ENCODE data around the gene OR10G7. TPM values are rescaled to one million over a fixed set of nuclear protein-coding genes. Genes with fewer than 3 reads are reported as not detected.

Gene OR10G7
- total RNA-seq, 4 donors from 2014 or later: not detected

DNA sequence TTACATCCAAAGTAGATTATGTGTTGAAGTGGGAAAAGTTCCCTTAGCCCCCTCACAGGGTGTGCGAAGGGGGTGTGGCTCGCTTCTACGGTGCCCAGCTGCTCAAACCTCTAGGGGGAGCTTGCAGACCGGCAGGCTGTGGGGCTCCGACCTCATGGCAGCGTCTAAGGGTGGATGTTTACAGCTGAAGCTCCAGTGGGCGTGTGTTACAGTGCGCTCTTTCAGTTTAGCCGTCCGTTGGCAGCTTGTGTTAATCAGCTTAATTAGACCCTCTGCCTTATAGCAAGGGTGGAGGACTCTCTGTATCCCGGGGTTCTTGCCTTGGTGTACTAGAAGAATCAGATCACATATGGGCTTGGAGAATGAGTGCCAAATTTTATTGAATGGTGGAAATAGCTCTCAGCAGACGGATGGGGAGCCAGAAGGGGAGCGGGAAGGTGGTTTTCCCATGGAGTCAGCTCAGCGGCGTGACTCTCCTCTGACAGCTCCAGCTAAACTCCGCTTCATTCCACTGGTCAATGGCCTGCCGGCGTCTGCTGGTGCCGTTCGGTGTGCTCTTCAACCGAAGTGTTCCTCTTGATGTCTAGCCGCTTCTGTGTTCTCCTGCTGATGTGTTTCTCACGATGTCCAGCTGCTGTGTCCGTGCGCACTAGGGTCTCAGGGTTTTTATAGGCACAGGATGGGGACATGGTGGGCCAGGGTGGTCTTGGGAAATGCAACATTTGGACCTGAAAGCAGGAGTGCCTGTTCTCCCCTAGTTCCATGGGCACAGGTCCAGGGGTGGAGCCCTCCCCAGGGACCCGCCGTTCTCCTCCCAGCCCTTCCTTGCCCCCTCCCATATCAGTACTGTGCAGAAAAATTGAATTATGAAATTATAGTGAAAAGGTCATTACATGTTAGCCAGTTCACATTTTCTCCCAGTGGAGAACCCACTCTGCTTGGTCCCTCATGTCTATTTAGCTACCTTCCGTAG is 28.6 kb upstream of the OR10G7 start:
- WGBS, 2 donors: 23 to 30% methylated on average over 28 of the region's 28 CpGs
- peak in 1 of 2 donors; percentile 21 for DNase-seq (ENCODE audit: low spot score in 2 of 2)
- TF ChIP-seq POLR2A (IDR thresholded peaks at IDR 0.05): no peak
- TF ChIP-seq, protein P1, sequence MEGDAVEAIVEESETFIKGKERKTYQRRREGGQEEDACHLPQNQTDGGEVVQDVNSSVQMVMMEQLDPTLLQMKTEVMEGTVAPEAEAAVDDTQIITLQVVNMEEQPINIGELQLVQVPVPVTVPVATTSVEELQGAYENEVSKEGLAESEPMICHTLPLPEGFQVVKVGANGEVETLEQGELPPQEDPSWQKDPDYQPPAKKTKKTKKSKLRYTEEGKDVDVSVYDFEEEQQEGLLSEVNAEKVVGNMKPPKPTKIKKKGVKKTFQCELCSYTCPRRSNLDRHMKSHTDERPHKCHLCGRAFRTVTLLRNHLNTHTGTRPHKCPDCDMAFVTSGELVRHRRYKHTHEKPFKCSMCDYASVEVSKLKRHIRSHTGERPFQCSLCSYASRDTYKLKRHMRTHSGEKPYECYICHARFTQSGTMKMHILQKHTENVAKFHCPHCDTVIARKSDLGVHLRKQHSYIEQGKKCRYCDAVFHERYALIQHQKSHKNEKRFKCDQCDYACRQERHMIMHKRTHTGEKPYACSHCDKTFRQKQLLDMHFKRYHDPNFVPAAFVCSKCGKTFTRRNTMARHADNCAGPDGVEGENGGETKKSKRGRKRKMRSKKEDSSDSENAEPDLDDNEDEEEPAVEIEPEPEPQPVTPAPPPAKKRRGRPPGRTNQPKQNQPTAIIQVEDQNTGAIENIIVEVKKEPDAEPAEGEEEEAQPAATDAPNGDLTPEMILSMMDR (IDR thresholded peaks at IDR 0.05): no peak
- H3K4me3 ChIP-seq (ENCODE audit: low read depth, poor library complexity, severe bottlenecking): no peak overlapping the region
- intact Hi-C loops (cut with DNase I; ENCODE audit: low total_unique reads): loop anchor here (10.0 kb wide), 1 partner anchor 125 kb away; no protein-coding TSS in a partner anchor

DNA sequence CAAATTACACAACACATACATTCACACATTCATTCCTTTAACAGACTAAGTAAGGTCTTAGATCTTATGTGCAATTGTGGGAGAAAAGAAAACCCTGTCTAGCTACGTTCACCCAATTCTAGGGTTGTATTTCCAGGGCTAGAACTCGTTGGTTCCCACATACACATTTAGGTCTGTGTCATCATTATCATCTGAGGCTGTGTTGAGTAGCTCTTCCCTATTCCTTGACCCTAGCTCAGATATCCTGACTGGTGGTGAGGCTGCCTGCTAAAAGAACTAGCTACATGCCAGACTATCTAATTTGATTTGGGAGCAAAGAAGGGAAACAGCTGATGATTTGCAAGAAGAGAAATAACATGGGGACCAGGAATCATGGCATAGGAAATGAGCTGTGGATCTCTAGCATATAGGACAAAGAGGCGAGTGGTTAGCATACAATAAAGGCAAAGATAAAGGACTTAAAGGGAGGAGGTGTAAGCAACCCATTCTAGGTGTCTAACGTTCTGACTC is 27.5 kb upstream of the OR10G7 start:
- TF ChIP-seq, protein P1 (IDR thresholded peaks at IDR 0.05): no peak
- TF ChIP-seq POLR2A (IDR thresholded peaks at IDR 0.05): no peak
- no peak for DNase-seq (ENCODE audit: low spot score in 2 of 2)
- no peak overlapping the region for H3K4me3 ChIP-seq (ENCODE audit: low read depth, poor library complexity, severe bottlenecking)
- WGBS, 2 donors: 44 to 52% methylated on average over 4 of the region's 4 CpGs
- intact Hi-C loops (cut with DNase I; ENCODE audit: low total_unique reads): no loop called here

DNA sequence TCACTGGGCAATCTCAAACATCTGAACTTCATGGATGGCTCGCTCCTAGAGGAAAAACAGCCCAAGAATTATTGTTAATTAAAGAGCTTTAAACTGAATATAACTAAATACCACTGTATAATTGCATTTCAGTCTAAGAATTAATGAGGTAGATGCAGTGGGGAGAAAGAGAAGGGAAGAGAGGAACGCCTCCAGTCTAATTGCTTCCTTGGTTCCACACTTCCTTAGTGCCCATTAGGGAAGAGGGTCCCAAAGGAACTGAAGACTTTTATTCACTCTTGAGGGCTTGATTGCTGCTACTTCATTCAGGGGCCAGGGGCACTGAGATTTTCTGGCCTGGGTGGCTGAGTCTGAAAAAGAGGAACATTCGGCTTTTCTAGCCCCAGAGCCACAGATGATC is 11.8 kb upstream of the OR10G7 start:
- intact Hi-C loops (cut with DNase I; ENCODE audit: low total_unique reads): no loop called here
- TF ChIP-seq, protein P1 (IDR thresholded peaks at IDR 0.05): no peak
- no peak for TF ChIP-seq POLR2A (IDR thresholded peaks at IDR 0.05)
- WGBS, 2 donors: 83 to 89% methylated on average over 3 of the region's 3 CpGs
- no peak for DNase-seq (ENCODE audit: low spot score in 2 of 2)
- no peak overlapping the region for H3K4me3 ChIP-seq (ENCODE audit: low read depth, poor library complexity, severe bottlenecking)

DNA sequence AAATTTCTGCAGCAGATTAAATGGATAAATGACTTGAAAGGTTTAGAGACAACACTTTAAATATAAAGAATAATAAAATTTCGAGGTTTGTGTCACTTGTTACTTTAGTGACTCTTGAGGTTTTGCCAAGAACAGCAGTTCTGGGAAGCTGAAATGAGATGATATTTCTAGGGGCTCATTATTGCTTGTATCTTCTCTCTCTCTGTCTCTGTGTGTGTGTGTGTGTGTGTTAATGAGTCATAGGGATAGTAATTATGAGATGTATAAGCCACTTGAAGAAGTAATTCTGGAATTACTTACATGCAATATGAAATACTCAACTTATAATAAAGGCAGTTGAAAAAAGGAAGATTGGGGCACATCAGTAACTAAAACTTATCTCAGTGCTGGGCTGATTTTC is 9.6 kb upstream of the OR10G7 start:
- no peak for DNase-seq (ENCODE audit: low spot score in 2 of 2)
- TF ChIP-seq POLR2A (IDR thresholded peaks at IDR 0.05): no peak
- TF ChIP-seq, protein P1 (IDR thresholded peaks at IDR 0.05): no peak
- no peak overlapping the region for H3K4me3 ChIP-seq (ENCODE audit: low read depth, poor library complexity, severe bottlenecking)
- intact Hi-C loops (cut with DNase I; ENCODE audit: low total_unique reads): no loop called here
- 31 to 49% methylated on average over 1 of the region's 1 CpG for WGBS, 2 donors

DNA sequence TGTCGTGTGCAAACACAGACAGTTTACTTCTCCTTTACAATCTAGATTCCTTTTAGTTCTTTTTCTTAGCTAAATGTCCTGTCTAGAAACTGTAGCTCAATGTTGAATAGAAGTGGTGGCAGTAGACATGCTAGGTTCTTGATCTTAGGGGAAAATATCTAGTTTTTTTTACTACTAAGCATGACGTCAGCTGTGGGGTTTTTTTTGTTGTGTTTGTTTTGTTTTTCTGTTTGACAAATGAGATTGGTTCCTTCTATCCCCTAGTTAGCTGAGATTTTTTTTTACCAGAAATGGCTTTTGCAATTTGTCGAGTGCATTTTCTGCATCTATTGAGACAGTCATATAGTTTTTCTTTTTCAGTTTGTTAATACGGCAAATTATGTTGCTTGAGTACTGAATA is 2.3 kb upstream of the OR10G7 start:
- intact Hi-C loops (cut with DNase I; ENCODE audit: low total_unique reads): no loop called here
- 81 to 85% methylated on average over 4 of the region's 4 CpGs for WGBS, 2 donors
- DNase-seq (ENCODE audit: low spot score in 2 of 2): no peak
- H3K4me3 ChIP-seq (ENCODE audit: low read depth, poor library complexity, severe bottlenecking): no peak overlapping the region
- TF ChIP-seq, protein P1 (IDR thresholded peaks at IDR 0.05): no peak
- TF ChIP-seq POLR2A (IDR thresholded peaks at IDR 0.05): no peak

All from lower leg skin (tissue), 4 donors.